ENCODE results near the gene TMEM47. TPM values are rescaled to one million over a fixed set of nuclear protein-coding genes. Genes with fewer than 3 reads are reported as not detected.

Gene TMEM47
- total RNA-seq: not detected
- 0 to 0.70 reads per million in 2 donors for total RNA-seq

DNA sequence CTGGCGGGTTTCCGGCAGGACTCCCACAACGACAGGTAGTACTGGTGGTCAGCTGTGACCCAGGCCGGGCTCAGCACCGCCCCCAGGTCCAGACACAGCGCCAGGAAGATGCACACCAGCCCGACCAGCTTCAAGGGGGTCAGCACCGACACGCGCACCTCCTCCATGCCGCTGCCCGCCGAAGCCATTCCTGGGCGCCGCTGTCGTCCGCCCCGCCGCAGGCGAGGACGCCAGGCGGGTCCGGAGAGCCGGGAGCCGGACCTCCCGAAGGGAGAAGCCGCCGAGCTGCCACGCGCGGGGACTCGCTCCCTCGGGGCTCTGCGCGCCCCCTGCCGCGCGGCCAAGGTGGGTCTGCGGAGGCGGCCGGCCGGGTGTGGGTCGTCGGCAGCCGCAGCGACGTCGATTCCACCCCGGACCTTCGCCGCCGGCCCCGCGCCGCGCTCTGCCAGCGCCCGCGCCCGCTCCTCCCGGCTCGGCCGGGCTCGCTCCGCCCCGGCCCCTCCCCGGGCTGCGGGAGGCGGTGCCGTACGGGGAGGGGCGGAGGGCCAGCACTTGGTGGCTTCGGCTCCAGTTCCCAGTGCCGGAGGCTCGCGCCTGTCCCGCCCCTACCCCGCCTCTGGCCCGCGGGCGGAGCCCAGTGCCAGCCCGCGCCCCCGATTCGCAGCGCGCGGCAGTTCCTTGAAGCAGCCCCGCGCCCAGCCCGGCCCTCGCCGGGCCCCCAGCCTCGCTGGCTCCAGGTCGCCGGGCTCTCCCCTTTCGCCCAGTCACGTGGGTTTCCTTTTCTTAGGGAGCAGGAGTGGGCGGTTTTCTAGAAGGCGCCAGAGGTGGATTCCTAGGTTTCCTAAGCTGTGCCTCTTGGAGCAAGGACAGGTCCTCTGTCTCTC, at the start of gene TMEM47:
Gene TMEM47 (minus strand): TSS at position 444 of the 884 bp plus-strand sequence. CDS start 256 bp downstream, at position 188.
- Mint-ChIP-seq H3K27me3 (no peaks in the 10 kb centered on the region), H3K27ac (no peak within 1 kb of the TSS), H3K4me3 (peak within 1 kb of the TSS; percentile 53), H3K4me1 (no peaks in the 10 kb centered on the region), H3K36me3 (ENCODE audit: low read depth) (no peaks in the 10 kb centered on the region)
- DNase-seq (no peak), ATAC-seq (no peak)
- H3K9me3 ChIP-seq (ENCODE audit: control insufficient read depth, low read length, poor library complexity, severe bottlenecking): no peaks in the 10 kb centered on the region

DNA sequence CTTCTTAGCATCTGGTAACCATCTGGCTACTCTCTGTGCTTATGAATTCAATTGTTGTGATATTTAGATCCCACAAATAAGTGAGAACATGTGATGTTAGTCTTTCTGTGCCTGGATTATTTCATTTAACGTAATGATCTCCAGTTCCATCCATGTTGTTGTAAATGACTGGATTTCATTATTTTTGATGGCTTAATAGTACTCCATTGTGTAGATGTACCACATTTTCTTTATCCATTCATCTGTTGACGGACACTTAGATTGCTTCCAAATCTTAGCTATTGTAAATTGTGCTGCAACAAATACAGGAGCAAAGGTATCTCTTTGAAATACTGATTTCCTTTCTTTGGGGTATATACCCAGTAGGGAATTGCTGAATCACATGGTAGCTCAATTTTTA, 30.0 kb upstream of the TMEM47 start:
- no peak for ATAC-seq
- no peak for DNase-seq
- Mint-ChIP-seq H3K4me3 (no peak overlapping the region), H3K36me3 (ENCODE audit: low read depth) (no peaks in the 10 kb centered on the region), H3K4me1 (no peaks in the 10 kb centered on the region), H3K27me3 (no peaks in the 10 kb centered on the region), H3K27ac (no peak overlapping the region)
- no peaks in the 10 kb centered on the region for H3K9me3 ChIP-seq (ENCODE audit: control insufficient read depth, low read length, poor library complexity, severe bottlenecking)

DNA sequence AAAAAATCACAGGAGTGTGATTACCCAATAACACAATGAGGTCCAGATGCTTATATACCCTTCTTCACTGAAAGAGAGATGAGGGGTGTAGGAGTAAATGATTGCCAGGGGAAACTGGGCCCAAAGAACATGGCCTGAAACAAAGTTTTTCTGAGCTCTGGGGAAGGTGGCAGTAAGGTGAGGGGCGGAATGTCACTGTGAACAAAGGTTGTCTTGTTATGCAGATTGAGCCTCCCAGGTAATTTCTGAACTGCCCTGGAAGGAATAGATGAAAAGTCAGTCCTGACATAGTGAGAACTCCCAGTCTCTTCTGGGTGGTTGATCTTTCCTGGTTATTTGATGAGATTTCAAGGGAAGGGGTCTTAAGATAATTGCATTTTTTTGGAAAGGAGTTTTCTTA, 2.5 kb upstream of the TMEM47 start:
- Mint-ChIP-seq H3K4me1 (no peaks in the 10 kb centered on the region), H3K36me3 (ENCODE audit: low read depth) (no peaks in the 10 kb centered on the region), H3K4me3 (no peak overlapping the region), H3K27me3 (no peaks in the 10 kb centered on the region), H3K27ac (no peak overlapping the region)
- ATAC-seq: no peak
- no peaks in the 10 kb centered on the region for H3K9me3 ChIP-seq (ENCODE audit: control insufficient read depth, low read length, poor library complexity, severe bottlenecking)
- no peak for DNase-seq

DNA sequence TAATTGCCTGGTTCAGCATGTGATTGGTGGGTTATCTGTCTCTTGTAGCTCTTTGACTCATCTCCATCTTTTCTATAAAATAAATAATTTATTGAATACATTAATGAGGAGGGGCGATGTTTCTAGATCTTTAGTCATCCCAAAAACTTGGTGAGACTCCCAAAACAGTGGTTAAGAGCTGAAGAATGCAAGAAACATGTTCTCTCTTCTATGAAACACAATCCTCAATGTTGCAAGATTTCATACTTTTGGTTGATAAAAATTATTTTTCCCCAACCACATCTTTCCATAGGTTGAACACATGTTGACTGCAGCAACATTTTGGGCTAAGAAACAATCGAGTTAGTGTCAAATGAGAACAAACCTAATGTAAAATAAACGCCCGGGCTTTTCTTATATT, 1.2 kb upstream of the TMEM47 start:
- no peaks in the 10 kb centered on the region for H3K9me3 ChIP-seq (ENCODE audit: control insufficient read depth, low read length, poor library complexity, severe bottlenecking)
- Mint-ChIP-seq H3K36me3 (ENCODE audit: low read depth) (no peaks in the 10 kb centered on the region), H3K27ac (no peak overlapping the region), H3K4me1 (no peaks in the 10 kb centered on the region), H3K27me3 (no peaks in the 10 kb centered on the region), H3K4me3 (no peak overlapping the region)
- ATAC-seq: no peak
- DNase-seq: no peak

DNA sequence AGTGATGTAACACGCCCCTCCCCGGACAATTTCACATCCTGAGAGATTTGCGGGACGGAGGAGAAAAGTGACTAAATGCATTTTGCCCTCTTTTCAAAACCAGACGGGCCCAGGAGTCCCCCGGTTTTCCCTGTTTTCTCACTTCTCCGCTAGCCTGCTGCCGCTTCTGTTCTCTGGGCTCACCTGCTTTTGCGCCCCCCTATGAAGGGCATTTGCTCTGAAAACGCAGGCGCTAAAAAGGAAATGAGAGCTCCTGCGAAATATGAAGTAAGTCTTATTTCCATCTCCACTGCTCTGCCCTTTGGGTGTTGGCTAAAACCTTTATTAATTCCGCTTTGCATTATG, 613 bp upstream of the TMEM47 start:
- no peak for ATAC-seq
- no peak overlapping the region for H3K4me3 Mint-ChIP-seq
- H3K9me3 ChIP-seq (ENCODE audit: control insufficient read depth, low read length, poor library complexity, severe bottlenecking): no peaks in the 10 kb centered on the region

DNA sequence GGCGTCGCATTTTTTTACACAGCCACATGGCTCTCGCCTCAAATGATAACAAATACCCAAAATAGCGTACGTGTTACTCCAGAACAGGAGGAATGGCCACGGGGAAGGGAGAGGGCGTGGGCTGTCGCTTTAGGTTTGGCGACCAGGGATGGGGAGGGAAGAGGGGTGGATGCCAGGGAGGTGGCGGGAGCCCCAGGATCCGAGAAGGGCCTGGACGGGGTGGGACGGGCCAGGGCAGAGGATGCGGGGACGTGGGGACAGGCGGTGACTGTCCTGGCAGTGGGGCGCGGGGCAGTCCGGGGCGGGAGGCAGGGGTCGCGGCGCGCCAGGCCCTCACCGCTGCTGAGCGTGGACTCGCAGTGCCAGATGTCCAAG, 631 bp downstream of the TMEM47 start:
- Mint-ChIP-seq H3K36me3 (ENCODE audit: low read depth) (no peaks in the 10 kb centered on the region), H3K4me3 (peak overlapping the region; percentile 53), H3K27ac (no peak overlapping the region), H3K27me3 (no peaks in the 10 kb centered on the region), H3K4me1 (no peaks in the 10 kb centered on the region)
- no peaks in the 10 kb centered on the region for H3K9me3 ChIP-seq (ENCODE audit: control insufficient read depth, low read length, poor library complexity, severe bottlenecking)
- DNase-seq (no peak), ATAC-seq (no peak)

More for the DNA sequence above, 613 bp upstream of the TMEM47 start:
- Mint-ChIP-seq H3K27me3 (no peaks in the 10 kb centered on the region), H3K36me3 (ENCODE audit: low read depth) (no peaks in the 10 kb centered on the region), H3K27ac (no peak overlapping the region), H3K4me1 (no peaks in the 10 kb centered on the region)
- no peak for DNase-seq

DNA sequence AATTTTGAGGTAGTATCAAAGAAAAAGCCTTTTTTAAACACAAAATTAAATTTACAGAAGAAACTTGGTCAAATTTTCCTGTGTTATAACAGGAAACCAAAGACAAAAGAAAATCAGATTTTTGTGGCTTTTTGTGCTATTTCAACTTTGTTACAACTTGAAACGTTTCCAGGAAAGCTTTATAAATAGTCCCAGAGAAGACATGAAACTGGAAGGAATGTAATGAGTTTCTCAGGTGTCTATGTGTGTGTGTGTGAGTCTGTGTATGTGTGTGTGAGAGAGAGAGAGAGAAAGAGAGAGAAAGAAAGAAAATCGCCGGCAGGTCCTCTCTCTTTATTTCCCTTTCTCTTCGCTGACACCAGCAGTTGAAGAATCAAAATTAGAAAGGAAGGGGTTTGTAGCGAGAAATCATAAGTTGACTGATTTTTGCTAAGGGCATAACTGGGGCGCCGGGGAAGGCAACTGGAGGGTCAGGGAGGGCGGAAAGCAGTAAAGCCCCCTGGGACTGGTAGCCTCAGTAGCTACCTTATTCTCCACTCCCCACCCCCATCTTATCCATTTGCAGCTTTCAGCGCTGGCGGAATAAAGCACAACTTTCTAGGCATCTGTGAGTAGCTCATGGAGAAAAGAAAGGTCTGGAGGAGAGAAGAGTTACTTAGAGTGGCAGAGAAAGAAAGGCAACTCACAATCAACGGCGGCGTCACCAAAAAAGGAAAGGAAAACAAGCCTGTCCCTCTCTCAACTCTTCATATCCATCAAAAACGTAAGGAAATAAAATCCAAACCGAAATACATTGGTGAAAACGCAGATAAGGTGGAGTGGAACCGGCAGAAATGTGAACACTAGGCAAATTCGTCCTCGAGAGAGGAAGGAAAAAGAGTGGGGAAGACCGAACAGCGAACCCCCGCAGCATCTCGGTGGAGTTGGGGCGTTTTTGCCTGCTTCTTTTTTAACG, 1.3 kb downstream of the TMEM47 start:
- H3K4me3 Mint-ChIP-seq: peak overlapping the region; percentile 53

DNA sequence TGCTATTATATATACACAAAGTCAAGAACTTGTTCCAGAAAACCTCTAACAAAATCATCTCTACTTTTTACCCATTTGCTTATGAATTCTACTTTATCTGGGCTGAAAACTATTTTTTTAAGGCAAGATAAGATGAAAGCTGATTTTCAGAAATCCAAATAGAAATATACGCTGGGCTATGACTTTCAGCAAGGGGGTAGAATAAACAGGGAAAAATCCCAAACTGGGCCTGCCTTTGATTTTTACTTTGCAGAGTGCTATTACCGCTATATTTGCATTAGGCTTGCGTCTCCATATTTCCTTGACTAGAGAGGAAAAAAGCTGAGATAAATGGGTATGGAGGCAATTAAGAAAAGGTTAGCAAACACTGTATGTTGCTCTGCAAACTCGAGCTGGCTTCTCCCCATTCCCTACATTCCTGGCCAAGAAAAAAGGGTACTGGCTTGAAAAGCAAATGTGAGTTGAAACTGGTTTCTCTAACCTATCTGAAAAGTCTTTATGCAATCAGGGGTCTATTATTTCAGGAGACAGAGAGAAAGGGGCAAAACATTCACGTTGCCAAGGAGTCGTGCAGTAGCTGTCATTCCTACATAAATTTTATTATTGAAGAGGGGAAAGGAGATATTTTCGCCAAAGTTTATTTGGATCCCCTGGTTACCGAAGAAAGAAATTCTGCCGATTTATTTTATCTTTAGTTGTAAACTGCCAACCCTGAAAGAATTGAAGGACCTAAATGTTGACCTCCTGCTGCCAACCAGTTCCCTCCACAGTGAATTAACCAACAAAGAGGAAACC, 2.2 kb downstream of the TMEM47 start:
- H3K27ac Mint-ChIP-seq: no peak overlapping the region
- ATAC-seq: no peak
- no peaks in the 10 kb centered on the region for H3K36me3 Mint-ChIP-seq (ENCODE audit: low read depth)
- H3K9me3 ChIP-seq (ENCODE audit: control insufficient read depth, low read length, poor library complexity, severe bottlenecking): no peaks in the 10 kb centered on the region
- no peak for DNase-seq
- no peaks in the 10 kb centered on the region for H3K4me1 Mint-ChIP-seq
- H3K4me3 Mint-ChIP-seq: no peak overlapping the region
- no peaks in the 10 kb centered on the region for H3K27me3 Mint-ChIP-seq

More for the DNA sequence above, 1.3 kb downstream of the TMEM47 start:
- Mint-ChIP-seq H3K27me3 (no peaks in the 10 kb centered on the region), H3K27ac (no peak overlapping the region), H3K4me1 (no peaks in the 10 kb centered on the region), H3K36me3 (ENCODE audit: low read depth) (no peaks in the 10 kb centered on the region)
- DNase-seq (no peak), ATAC-seq (no peak)
- no peaks in the 10 kb centered on the region for H3K9me3 ChIP-seq (ENCODE audit: control insufficient read depth, low read length, poor library complexity, severe bottlenecking)

DNA sequence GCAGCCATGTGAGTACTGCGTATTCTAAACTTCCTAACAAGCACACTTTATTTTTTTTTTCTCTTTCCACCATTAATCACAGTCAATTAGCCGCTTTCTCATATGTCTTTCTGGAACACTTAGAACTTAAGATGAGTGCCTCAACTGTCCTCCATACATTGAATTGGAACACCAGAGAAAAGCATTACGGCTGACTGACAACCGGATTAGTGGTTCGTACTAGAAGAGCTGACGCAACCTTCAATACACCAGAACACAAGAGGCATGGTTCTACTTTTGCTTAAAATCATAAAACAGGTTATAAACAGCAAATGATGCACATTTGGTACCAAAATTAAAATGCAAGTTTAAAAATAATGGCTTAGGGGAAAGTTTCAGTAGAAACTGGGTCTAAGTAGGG, 3.3 kb downstream of the TMEM47 start:
- DNase-seq (no peak), ATAC-seq (no peak)
- H3K27me3 Mint-ChIP-seq: no peaks in the 10 kb centered on the region
- H3K36me3 Mint-ChIP-seq (ENCODE audit: low read depth): no peaks in the 10 kb centered on the region
- H3K4me3 Mint-ChIP-seq: no peak overlapping the region
- H3K27ac Mint-ChIP-seq: no peak overlapping the region
- no peaks in the 10 kb centered on the region for H3K4me1 Mint-ChIP-seq
- no peaks in the 10 kb centered on the region for H3K9me3 ChIP-seq (ENCODE audit: control insufficient read depth, low read length, poor library complexity, severe bottlenecking)

DNA sequence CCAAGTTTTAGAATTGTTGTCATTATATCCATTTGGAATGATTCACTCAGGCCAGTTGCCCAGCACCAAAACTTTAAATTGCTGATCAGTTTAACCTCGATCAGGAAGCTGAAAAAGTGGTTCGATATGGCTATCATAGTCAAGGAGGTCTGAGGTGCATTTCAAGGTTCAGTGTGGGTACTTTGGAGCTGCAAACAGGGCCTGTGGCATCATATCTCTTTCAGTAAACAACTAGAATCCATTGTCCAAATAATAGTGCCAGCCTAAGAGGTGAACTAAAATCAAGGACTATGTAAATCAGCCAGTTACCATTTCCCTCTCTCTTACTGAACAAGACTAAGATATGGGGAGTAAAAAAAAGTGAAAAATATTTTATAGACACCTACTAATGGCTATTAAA, 14.2 kb downstream of the TMEM47 start:
- Mint-ChIP-seq H3K4me1 (no peaks in the 10 kb centered on the region), H3K4me3 (no peak overlapping the region), H3K36me3 (ENCODE audit: low read depth) (no peaks in the 10 kb centered on the region), H3K27me3 (no peaks in the 10 kb centered on the region), H3K27ac (no peak overlapping the region)
- H3K9me3 ChIP-seq (ENCODE audit: control insufficient read depth, low read length, poor library complexity, severe bottlenecking): no peaks in the 10 kb centered on the region
- DNase-seq (no peak), ATAC-seq (no peak)

DNA sequence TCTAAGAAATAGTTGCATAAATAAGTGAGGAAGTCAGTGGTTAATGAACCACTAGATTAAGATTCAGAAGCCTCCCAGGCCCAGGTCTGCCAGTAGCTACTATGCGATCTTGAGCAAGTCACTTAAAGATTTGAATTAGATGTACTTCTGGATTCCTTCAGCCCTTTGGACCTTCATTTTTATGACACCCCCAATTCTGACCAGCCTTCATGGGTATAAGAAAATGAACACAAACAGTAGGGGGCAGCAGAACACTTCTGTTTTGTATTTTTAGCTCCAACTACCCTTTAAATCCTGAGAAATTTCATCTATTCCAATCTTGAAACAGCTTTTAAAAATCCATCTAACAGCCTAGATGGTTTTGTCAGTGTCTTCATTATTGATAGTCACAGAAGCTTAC, 19.0 kb downstream of the TMEM47 start:
- H3K27ac Mint-ChIP-seq: no peak overlapping the region
- ATAC-seq (no peak), DNase-seq (no peak)
- no peaks in the 10 kb centered on the region for H3K4me1 Mint-ChIP-seq
- no peaks in the 10 kb centered on the region for H3K9me3 ChIP-seq (ENCODE audit: control insufficient read depth, low read length, poor library complexity, severe bottlenecking)
- no peaks in the 10 kb centered on the region for H3K27me3 Mint-ChIP-seq
- no peak overlapping the region for H3K4me3 Mint-ChIP-seq
- H3K36me3 Mint-ChIP-seq (ENCODE audit: low read depth): no peaks in the 10 kb centered on the region

DNA sequence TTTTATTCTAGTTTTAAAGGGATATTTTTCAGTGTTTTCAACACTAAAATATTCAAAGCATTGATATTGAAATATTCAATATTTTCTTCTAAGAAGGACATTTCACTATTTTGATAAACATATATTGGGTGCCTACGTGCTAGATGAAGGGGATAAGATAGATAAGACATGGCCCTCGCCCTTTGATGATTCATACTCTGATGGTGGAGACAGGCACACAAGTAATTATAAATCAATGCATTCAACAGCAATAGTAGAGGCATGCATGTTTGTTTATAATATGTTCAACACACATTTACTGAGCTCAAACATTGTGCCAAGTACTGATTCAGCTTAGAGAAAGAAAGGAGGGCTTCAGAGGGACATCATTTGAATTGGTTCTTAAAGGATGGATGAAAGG, 22.7 kb downstream of the TMEM47 start:
- DNase-seq (no peak), ATAC-seq (no peak)
- no peaks in the 10 kb centered on the region for H3K9me3 ChIP-seq (ENCODE audit: control insufficient read depth, low read length, poor library complexity, severe bottlenecking)
- Mint-ChIP-seq H3K27ac (no peak overlapping the region), H3K4me1 (no peaks in the 10 kb centered on the region), H3K36me3 (ENCODE audit: low read depth) (no peaks in the 10 kb centered on the region), H3K27me3 (no peaks in the 10 kb centered on the region), H3K4me3 (no peak overlapping the region)

DNA sequence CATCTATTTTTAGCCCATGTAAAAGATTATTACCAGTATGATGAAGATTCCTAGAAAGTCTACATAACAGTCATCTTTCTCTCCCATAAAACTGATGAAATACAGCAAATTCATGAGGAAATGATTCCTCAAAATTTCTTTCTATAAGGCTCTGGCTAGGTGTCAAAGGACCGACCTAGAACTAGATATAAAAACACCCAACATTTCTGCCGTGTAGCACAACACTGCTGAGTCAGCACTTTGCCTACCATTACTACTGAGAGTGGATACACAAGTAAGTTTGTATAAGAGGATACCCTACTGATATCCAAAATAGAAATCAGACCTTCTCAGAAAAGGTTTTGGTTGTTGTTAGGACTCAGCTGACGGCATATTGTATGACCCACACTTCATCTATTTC, 24.7 kb downstream of the TMEM47 start:
- ATAC-seq (no peak), DNase-seq (no peak)
- Mint-ChIP-seq H3K4me1 (no peaks in the 10 kb centered on the region), H3K4me3 (no peak overlapping the region), H3K36me3 (ENCODE audit: low read depth) (no peaks in the 10 kb centered on the region), H3K27me3 (no peaks in the 10 kb centered on the region), H3K27ac (no peak overlapping the region)
- no peaks in the 10 kb centered on the region for H3K9me3 ChIP-seq (ENCODE audit: control insufficient read depth, low read length, poor library complexity, severe bottlenecking)

Measured in T-helper 17 cell (primary cell).